ENCODE data around the gene PRKAG2. TPM values are rescaled to one million over a fixed set of nuclear protein-coding genes. Genes with fewer than 3 reads are reported as not detected.
A peak's percentile ranks its signal among the peaks of the same experiment; 100 is the strongest.

PRKAG2 gene
- total RNA-seq, 4 donors from 2014 or later: 25.1 to 57.8 (median 46.7) TPM

DNA sequence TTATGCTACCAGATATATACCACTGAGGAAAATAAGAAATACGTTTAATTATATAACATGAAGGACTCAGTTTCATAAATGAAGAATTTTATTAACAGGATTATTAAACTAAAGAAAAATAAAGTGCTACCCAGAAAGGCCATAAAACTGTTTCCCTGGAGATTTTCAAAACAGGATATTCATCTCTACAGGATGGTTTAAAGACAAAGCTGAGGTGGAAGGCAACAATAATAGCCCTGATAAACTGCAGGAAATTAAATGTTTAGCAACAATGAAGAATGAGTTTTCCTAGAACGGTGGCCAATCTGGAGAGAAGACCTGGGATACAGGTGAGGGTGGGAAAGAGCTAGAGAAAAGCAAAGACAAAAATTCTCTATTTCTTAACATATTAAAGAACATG is 369.1 kb downstream of the PRKAG2 start:
- no peaks in the 10 kb centered on the region for H3K27me3 ChIP-seq
- H3K4me3 ChIP-seq: no peak overlapping the region
- DNase-seq: no peak
- in situ Hi-C loops (cut with MboI; ENCODE audit: low pct_ligation_motif_present in 1 of 4, low pct_unique_long_range_greater_than_20kb in 1 of 4, low sequenced_read_pairs in 3 of 4): no loop called here
- intact Hi-C loops (cut with DNase I; ENCODE audit: low total_unique reads): no loop called here
- no peaks in the 10 kb centered on the region for H3K36me3 ChIP-seq
- peak overlapping the region in 2 of 4 donors; percentile 56 to 63 for H3K27ac ChIP-seq
- TF ChIP-seq POLR2A (IDR thresholded peaks at IDR 0.05) (no peak), POLR2AphosphoS5 (IDR thresholded peaks at IDR 0.05) (no peak), EP300 (IDR thresholded peaks at IDR 0.05; ENCODE audit: low read depth) (no peak)
- TF ChIP-seq, protein P1, sequence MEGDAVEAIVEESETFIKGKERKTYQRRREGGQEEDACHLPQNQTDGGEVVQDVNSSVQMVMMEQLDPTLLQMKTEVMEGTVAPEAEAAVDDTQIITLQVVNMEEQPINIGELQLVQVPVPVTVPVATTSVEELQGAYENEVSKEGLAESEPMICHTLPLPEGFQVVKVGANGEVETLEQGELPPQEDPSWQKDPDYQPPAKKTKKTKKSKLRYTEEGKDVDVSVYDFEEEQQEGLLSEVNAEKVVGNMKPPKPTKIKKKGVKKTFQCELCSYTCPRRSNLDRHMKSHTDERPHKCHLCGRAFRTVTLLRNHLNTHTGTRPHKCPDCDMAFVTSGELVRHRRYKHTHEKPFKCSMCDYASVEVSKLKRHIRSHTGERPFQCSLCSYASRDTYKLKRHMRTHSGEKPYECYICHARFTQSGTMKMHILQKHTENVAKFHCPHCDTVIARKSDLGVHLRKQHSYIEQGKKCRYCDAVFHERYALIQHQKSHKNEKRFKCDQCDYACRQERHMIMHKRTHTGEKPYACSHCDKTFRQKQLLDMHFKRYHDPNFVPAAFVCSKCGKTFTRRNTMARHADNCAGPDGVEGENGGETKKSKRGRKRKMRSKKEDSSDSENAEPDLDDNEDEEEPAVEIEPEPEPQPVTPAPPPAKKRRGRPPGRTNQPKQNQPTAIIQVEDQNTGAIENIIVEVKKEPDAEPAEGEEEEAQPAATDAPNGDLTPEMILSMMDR (IDR thresholded peaks at IDR 0.05): no peak
- WGBS, 2 donors (ENCODE audit: low coverage in 1 of 2): 48 to 76% methylated on average over 2 of the region's 2 CpGs
- peaks cover 4 to 65% (median 29%) of the 10 kb centered on the region in 4 donors for H3K4me1 ChIP-seq
- H3K9me3 ChIP-seq: no peaks in the 10 kb centered on the region

DNA sequence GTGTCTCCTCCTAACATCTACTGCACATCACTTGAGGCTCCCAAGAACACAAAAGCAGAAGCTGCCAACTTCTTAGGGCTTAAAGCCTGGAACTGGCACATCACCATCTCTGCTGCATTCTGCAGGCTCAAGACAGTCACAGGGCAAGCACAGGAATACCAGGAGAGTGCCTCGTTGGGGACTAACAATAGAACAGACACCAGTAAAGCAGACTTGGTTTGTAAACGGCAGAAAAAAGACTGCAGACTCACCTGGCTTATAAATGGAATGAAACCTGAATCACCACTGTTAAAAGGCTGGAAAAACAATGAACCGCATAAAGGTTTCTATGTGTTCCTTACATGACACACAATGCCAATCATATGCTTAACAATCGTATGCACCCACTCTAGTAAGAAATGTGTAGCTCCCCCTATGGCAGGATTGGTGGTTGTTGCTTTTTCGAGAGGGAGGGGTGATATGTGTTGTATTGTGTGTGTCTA is 370.0 kb downstream of the PRKAG2 start:
- Histone ChIP-seq H3K27me3 (no peaks in the 10 kb centered on the region), H3K9me3 (no peaks in the 10 kb centered on the region), H3K4me1 (peaks cover 4 to 57% (median 24%) of the 10 kb centered on the region in 4 donors), H3K36me3 (no peaks in the 10 kb centered on the region), H3K4me3 (no peak overlapping the region), H3K27ac (peak overlapping the region; percentile 28 to 60 (median 50))
- 59 to 64% methylated on average over 3 to 5 of the region's 5 CpGs for WGBS, 2 donors (ENCODE audit: low coverage in 1 of 2)
- TF ChIP-seq EP300 (IDR thresholded peaks at IDR 0.05; ENCODE audit: low read depth) (no peak), POLR2A (IDR thresholded peaks at IDR 0.05) (no peak), POLR2AphosphoS5 (IDR thresholded peaks at IDR 0.05) (peak in 1 of 3 donors; percentile 9)
- TF ChIP-seq, protein P1 (IDR thresholded peaks at IDR 0.05): no peak
- intact Hi-C loops (cut with DNase I; ENCODE audit: low total_unique reads): no loop called here
- DNase-seq: no peak
- in situ Hi-C loops (cut with MboI; ENCODE audit: low pct_ligation_motif_present in 1 of 4, low pct_unique_long_range_greater_than_20kb in 1 of 4, low sequenced_read_pairs in 3 of 4): no loop called here

Small RNA genes within 50 kb of the gene (small RNA-seq; reads per million reads assigned to genes)
- 0 reads per million in 4 donors for gene RF00019
- 0 reads per million in 4 donors for gene RNU6-604P

Other genes starting within 250 kb of the PRKAG2 start
- gene GALNTL5, start 79.3 kb upstream of the PRKAG2 start, total RNA-seq: not detected
- gene GALNT11, start 148.6 kb upstream of the PRKAG2 start, total RNA-seq: 10 to 100 TPM; 14.7 to 36.2 (median 24.0) TPM

All from transverse colon (tissue), 4 donors.